HG02870 (cell line): ENCODE results near the gene MYH7B.

Experiments used
- ATAC-seq: cut with Tn5 transposase; IDR thresholded peaks from one replicate; pipeline ENCODE4 v1.9.1; 2021; ENCODE audit warnings: mild to moderate bottlenecking, moderate library complexity; ENCODE audit not compliant: unreplicated experiment

The MYH7B gene

GRCh38 chr20:35002426-35003210, 47.0 kb downstream of the MYH7B start:
- ATAC-seq, result no peak

- ATAC-seq, result no peak
Observed at GRCh38 chr20:35003211-35004031, 47.8 kb downstream of the MYH7B start.

GRCh38 chr20:35004051-35004725, 48.5 kb downstream of the MYH7B start:
- ATAC-seq, result no peak

- no peak for ATAC-seq
Observed at GRCh38 chr20:35004749-35005462, 49.2 kb downstream of the MYH7B start.
